ACC112 (cell line): ENCODE data around the gene WSCD1.

Experiments
- H2AFZ ChIP-seq: fragments of 200-600 bp; sonication (generic); one replicate; pipeline ENCODE4 v1.6.0; 2017; ENCODE audit warnings: antibody characterized with exemption, low read length; ENCODE audit not compliant: unreplicated experiment
- H3K27ac ChIP-seq: fragments of 200-600 bp; sonication (generic); 2 replicates; pipeline ENCODE4 v1.5.1; 2014; ENCODE audit warnings: low read depth, mild to moderate bottlenecking, antibody characterized with exemption, low read length, moderate library complexity
- H3K27me3 ChIP-seq: fragments of 200-600 bp; sonication (generic); 2 replicates; pipeline ENCODE4 v1.6.1; 2014; ENCODE audit warnings: mild to moderate bottlenecking, antibody characterized with exemption, low read length, moderate library complexity, mixed read lengths; ENCODE audit not compliant: insufficient read depth
- H3K36me3 ChIP-seq: fragments of 200-600 bp; sonication (generic); 2 replicates; pipeline ENCODE4 v1.6.1; 2016; ENCODE audit warnings: mild to moderate bottlenecking, antibody characterized with exemption, low read length, moderate library complexity, mixed read lengths; ENCODE audit not compliant: insufficient read depth
- H3K4me1 ChIP-seq: fragments of 200-600 bp; sonication (generic); one replicate; pipeline ENCODE4 v1.6.1; 2016; ENCODE audit warnings: low read length, mixed read lengths; ENCODE audit not compliant: insufficient read depth, unreplicated experiment, control insufficient read depth
- H3K4me3 ChIP-seq: fragments of 200-600 bp; sonication (generic); 2 replicates; pipeline ENCODE4 v1.5.1; 2014; ENCODE audit warnings: mild to moderate bottlenecking, low read depth, low read length
- H3K79me2 ChIP-seq: fragments of 200-600 bp; sonication (generic); one replicate; pipeline ENCODE4 v1.6.0; 2016; ENCODE audit warnings: low read length; ENCODE audit not compliant: control insufficient read depth, unreplicated experiment, insufficient read depth

The WSCD1 gene

GRCh38 chr17:6107791-6108190 is 37.6 kb downstream of the WSCD1 start:
- Histone ChIP-seq H2AFZ (no peak overlapping the region), H3K4me3 (no peak overlapping the region), H3K79me2 (no peaks in the 10 kb centered on the region), H3K27ac (no peak overlapping the region), H3K36me3 (no peaks in the 10 kb centered on the region), H3K27me3 (0 out of 2 replicates have a peak, but pooled peaks cover 2% of the 10 kb centered on the region), H3K4me1 (no peaks in the 10 kb centered on the region)

- no peak overlapping the region for H3K27ac ChIP-seq
- no peaks in the 10 kb centered on the region for H3K27me3 ChIP-seq
- H3K79me2 ChIP-seq, result no peaks in the 10 kb centered on the region
- no peaks in the 10 kb centered on the region for H3K36me3 ChIP-seq
- no peak overlapping the region for H2AFZ ChIP-seq
- no peaks in the 10 kb centered on the region for H3K4me1 ChIP-seq
- H3K4me3 ChIP-seq, result no peak overlapping the region
Measured at GRCh38 chr17:6108382-6108781, 38.2 kb downstream of the WSCD1 start.

DNA sequence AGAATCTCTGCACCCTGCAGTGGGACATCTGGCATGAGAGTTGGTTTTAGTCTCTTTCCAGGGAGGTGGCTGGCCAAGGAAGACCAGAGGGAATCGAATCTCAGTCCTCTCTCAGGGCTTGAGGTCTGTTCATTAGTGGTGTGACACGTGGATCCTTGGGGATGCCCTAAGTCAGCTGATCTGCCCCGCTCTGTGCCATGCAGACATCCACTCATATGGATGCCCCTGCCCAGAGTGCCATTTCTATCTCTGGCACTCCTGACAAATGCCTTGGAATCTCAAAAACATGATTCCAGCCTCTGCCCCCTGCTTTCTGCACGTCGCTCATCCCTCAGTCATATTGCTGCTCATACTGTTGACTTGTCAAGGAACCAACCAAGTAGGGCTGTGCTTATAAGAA is 38.8 kb downstream of the WSCD1 start:
- H3K27me3 ChIP-seq, result no peaks in the 10 kb centered on the region
- no peak overlapping the region for H3K4me3 ChIP-seq
- no peak overlapping the region for H2AFZ ChIP-seq
- H3K4me1 ChIP-seq, result no peaks in the 10 kb centered on the region
- H3K79me2 ChIP-seq, result no peaks in the 10 kb centered on the region
- no peaks in the 10 kb centered on the region for H3K36me3 ChIP-seq
- no peak overlapping the region for H3K27ac ChIP-seq

DNA sequence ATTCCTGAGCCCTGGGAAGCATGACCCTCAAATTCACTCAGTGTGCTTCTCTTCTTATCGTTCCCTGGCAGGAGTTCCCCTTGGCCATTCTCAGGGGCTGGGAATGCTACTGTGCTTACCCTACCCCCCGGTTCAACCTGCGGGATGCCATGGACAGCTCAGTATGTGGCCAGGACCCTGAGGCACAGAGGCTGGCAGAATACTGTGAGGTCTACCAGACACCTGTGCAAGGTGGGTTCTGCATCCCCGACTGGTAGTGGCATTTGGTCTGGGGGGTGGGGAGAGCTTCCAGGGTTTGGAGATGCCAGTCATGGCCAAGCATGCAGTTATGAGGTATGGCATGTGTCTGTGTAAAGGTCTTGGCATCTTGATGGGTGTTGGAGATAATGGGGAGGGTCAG is 39.4 kb downstream of the WSCD1 start:
- no peak overlapping the region for H3K27ac ChIP-seq
- H3K4me1 ChIP-seq, result no peaks in the 10 kb centered on the region
- H3K36me3 ChIP-seq, result no peaks in the 10 kb centered on the region
- H2AFZ ChIP-seq, result no peak overlapping the region
- H3K79me2 ChIP-seq, result no peaks in the 10 kb centered on the region
- no peaks in the 10 kb centered on the region for H3K27me3 ChIP-seq
- no peak overlapping the region for H3K4me3 ChIP-seq

DNA sequence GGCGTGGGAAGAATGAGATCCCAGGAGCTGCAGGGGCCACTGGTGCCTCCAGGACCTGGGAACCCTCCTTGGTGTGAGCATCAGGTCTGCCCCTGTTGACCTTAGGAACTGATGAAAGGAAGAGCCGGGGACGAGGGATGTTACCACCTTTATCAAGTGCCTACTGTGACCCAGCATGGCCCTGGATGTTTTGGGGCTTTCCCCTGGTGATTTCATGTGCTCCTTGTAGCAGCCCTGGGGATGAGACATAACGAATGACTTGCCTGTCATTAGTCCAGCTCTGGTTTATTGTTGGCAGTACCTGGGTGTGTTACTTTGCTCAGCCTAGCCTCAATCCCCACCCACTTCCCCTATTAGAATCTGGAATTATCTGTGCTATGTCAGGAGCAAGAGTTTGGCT is 39.9 kb downstream of the WSCD1 start:
- no peak overlapping the region for H3K27ac ChIP-seq
- no peak overlapping the region for H3K4me3 ChIP-seq
- H3K4me1 ChIP-seq, result no peaks in the 10 kb centered on the region
- H3K27me3 ChIP-seq, result no peaks in the 10 kb centered on the region
- no peaks in the 10 kb centered on the region for H3K36me3 ChIP-seq
- no peaks in the 10 kb centered on the region for H3K79me2 ChIP-seq
- H2AFZ ChIP-seq, result no peak overlapping the region

DNA sequence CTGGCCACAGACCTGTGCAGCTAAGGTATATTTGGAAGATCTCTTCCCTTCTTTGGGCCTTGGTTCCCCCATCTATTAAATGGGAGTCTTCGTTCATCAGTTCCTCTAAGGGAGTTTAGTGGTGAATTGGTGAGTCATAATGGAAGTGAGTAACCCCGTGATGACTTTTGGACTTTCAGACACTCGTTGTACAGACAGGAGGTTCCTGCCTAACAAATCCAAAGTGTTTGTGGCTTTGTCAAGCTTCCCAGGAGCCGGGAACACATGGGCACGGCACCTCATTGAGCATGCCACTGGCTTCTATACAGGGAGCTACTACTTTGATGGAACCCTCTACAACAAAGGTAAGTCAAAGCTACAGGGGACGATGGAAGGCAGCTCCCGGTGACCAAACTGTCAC is 40.4 kb downstream of the WSCD1 start:
- no peaks in the 10 kb centered on the region for H3K36me3 ChIP-seq
- H3K27me3 ChIP-seq, result no peaks in the 10 kb centered on the region
- no peak overlapping the region for H3K27ac ChIP-seq
- no peaks in the 10 kb centered on the region for H3K4me1 ChIP-seq
- H2AFZ ChIP-seq, result no peak overlapping the region
- H3K4me3 ChIP-seq, result no peak overlapping the region
- H3K79me2 ChIP-seq, result no peaks in the 10 kb centered on the region

DNA sequence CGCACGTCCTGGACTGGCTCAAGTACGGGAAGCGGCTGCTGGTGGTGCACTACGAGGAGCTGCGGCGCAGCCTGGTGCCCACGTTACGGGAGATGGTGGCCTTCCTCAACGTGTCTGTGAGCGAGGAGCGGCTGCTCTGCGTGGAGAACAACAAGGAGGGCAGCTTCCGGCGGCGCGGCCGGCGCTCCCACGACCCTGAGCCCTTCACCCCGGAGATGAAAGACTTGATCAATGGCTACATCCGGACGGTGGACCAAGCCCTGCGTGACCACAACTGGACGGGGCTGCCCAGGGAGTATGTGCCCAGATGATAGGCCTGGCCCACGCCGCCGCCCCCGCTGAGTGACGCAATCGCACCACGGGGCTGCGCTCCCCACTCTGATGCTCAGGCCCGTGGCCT is 50.2 kb downstream of the WSCD1 start:
- Histone ChIP-seq H3K27ac (no peak overlapping the region), H2AFZ (no peak overlapping the region), H3K79me2 (no peaks in the 10 kb centered on the region), H3K4me1 (no peaks in the 10 kb centered on the region), H3K36me3 (no peaks in the 10 kb centered on the region), H3K27me3 (no peaks in the 10 kb centered on the region), H3K4me3 (no peak overlapping the region)

DNA sequence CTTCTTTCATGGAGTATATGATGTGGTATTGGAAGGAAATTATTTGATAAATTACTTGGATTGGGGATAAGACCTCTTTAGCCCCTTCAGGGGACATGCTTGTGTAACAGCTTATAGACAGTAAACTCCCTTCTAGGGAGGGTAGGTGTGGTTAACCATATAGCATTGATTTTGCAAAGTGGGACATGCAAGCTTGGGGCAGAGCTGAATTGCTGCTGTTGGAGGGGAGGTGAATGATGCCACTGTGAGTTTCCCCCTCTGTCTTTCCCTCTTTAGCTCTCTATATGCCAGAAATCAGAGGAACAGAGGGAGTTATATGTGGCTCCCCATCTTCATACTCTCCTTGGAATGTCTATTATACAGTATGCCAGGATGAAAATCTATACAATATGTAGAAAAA is 54.7 kb downstream of the WSCD1 start:
- Histone ChIP-seq H3K4me3 (no peak overlapping the region), H3K27me3 (no peaks in the 10 kb centered on the region), H3K27ac (no peak overlapping the region), H3K79me2 (no peaks in the 10 kb centered on the region), H3K36me3 (no peaks in the 10 kb centered on the region), H2AFZ (no peak overlapping the region), H3K4me1 (no peaks in the 10 kb centered on the region)

DNA sequence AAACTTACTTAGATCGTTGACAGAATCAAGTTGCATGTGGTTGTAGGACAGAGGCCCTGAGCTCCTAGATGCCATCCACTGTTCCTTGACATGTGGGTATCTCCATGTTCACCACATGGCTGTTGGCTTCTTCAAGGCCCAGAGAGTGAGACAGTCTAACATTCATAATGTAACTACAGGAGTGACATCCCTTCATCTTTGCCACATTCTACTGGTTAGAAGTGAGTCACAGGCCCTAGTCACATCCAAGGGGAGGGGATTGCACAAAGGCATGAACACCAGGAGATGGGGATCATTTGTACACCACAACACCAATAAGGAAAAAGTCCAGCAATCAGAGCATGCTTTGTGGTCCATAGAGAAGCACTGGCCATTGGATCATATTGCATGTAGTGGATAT is 56.6 kb downstream of the WSCD1 start:
- Histone ChIP-seq H3K27me3 (no peaks in the 10 kb centered on the region), H3K27ac (no peak overlapping the region), H3K36me3 (no peaks in the 10 kb centered on the region), H3K4me1 (no peaks in the 10 kb centered on the region), H3K4me3 (no peak overlapping the region), H3K79me2 (no peaks in the 10 kb centered on the region), H2AFZ (no peak overlapping the region)

GRCh38 chr17:6134721-6135120 is 64.5 kb downstream of the WSCD1 start:
- Histone ChIP-seq H3K27me3 (peaks cover 17% of the 10 kb centered on the region), H3K4me1 (no peaks in the 10 kb centered on the region), H3K4me3 (no peak overlapping the region), H3K36me3 (no peaks in the 10 kb centered on the region), H3K79me2 (no peaks in the 10 kb centered on the region), H3K27ac (no peak overlapping the region), H2AFZ (no peak overlapping the region)

DNA sequence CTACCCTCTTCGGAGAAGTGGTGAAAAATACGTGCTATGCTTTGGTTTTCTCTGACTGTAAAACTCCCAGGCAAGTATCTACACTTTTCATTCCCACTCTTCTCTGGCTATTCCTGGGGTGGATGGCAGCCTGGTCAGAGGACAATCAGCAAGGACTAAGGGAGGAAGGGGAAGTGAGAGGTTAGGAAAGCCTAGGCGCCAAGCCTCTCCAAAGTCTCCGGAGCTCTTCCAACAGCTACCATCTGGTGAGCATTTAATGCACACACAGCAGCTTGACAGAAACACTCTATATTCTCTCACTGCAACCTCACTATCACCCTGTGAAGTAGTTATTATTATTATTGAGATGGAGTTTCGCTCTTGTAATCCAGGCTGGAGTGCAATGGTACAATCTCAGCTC is 65.1 kb downstream of the WSCD1 start:
- H3K27ac ChIP-seq, result no peak overlapping the region
- H3K79me2 ChIP-seq, result no peaks in the 10 kb centered on the region
- peaks cover 17% of the 10 kb centered on the region for H3K27me3 ChIP-seq
- H3K4me1 ChIP-seq, result no peaks in the 10 kb centered on the region
- no peaks in the 10 kb centered on the region for H3K36me3 ChIP-seq
- no peak overlapping the region for H2AFZ ChIP-seq
- H3K4me3 ChIP-seq, result no peak overlapping the region

GRCh38 chr17:6135996-6136395 is 65.8 kb downstream of the WSCD1 start:
- Histone ChIP-seq H2AFZ (no peak overlapping the region), H3K4me1 (no peaks in the 10 kb centered on the region), H3K79me2 (no peaks in the 10 kb centered on the region), H3K27ac (no peak overlapping the region), H3K36me3 (no peaks in the 10 kb centered on the region), H3K4me3 (no peak overlapping the region), H3K27me3 (peaks cover 17% of the 10 kb centered on the region)
